HAP-1 (cell line): ENCODE results near the gene RAD18.
A peak's percentile ranks its signal among the peaks of the same experiment; 100 is the strongest.

ENCODE experiments used
- DNase-seq, 2 experiments: peaks; one replicate each; pipeline ENCODE4 v3.0.0-alpha.2; 2016 to 2020; ENCODE audit warnings: low spot score in 2 of 2
- H3K27me3 ChIP-seq: fragments of 250-450 bp; sonication (Bioruptor Pico); 2 replicates; pipeline ENCODE4 v1.5.1; 2020; ENCODE audit warnings: low read depth, mild to moderate bottlenecking, moderate library complexity
- H3K36me3 ChIP-seq: fragments of 250-450 bp; sonication (Bioruptor Pico); replicated peaks from 2 replicates; pipeline ENCODE4 v1.5.1; 2020; ENCODE audit warnings: mild to moderate bottlenecking
- H3K4me1 ChIP-seq: fragments of 250-450 bp; sonication (Bioruptor Pico); 2 replicates; pipeline ENCODE4 v1.5.1; 2020; ENCODE audit warnings: mild to moderate bottlenecking
- H3K4me3 ChIP-seq: fragments of 250-450 bp; sonication (Bioruptor Pico); 2 replicates; pipeline ENCODE4 v1.5.1; 2020; ENCODE audit warnings: mild to moderate bottlenecking, moderate library complexity
- H3K9me3 ChIP-seq: fragments of 250-450 bp; sonication (Bioruptor Pico); 2 replicates; pipeline ENCODE4 v1.5.1; 2020; ENCODE audit warnings: mild to moderate bottlenecking, moderate library complexity
- in situ Hi-C: fragments of 300-500 bp; cut with MboI; formaldehyde crosslinking; loops from 3 replicates; pipeline ENCODE4 v1.14.3; 2020; ENCODE audit warnings: low sequenced_read_pairs, inconsistent platforms, mixed read lengths

Gene RAD18

GRCh38 chr3:8937064-8938020 lies 25.9 kb downstream of the RAD18 start:
- Histone ChIP-seq H3K4me3 (no peak overlapping the region), H3K4me1 (no peaks in the 10 kb centered on the region)

DNA sequence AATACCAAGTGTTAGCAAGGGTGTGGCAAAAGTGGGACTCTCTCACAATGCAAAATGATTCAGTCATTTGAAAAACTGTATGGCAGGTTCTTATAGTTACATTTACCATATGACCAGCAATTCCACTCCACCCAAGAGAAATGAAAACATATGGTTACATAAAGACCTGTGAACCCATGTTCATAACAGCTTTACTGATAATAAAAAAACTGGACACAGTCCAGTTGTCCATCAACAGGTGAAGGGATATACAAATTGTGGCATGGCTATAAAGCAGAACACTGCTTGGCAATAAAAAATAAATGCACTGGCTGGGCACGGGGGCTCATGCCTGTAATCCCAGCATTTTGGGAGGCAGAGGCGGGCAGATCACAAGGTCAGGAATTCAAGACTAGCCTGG lies 30.8 kb downstream of the RAD18 start:
- Histone ChIP-seq H3K27me3 (no peaks in the 10 kb centered on the region), H3K36me3 (peaks cover 10% of the 10 kb centered on the region), H3K4me1 (no peaks in the 10 kb centered on the region), H3K4me3 (no peak overlapping the region), H3K9me3 (no peaks in the 10 kb centered on the region)
- DNase-seq, result no peak
- in situ Hi-C loops, result no loop called here

More at GRCh38 chr3:8937064-8938020, 25.9 kb downstream of the RAD18 start:
- no peaks in the 10 kb centered on the region for H3K9me3 ChIP-seq
- in situ Hi-C loops, result no loop called here
- H3K36me3 ChIP-seq, result peaks cover 41% of the 10 kb centered on the region
- no peak for DNase-seq
- no peaks in the 10 kb centered on the region for H3K27me3 ChIP-seq

DNA sequence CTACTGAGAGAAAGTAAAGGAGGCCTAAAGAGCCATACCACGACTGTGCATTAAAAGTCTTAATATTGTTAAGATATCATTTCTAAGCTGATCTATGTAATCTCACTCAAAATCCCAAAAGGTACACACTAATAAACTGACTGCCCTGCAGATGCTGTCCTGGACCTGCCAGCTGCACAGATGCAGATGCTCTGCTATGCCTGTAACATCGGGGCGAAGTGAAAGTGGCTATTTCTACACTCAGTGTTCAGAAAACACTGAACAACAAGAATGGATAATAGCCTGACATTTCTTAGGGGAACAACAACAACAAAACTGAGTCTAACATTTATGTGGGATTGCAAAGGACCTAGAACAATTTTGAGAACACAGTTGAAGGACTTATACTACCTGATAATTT lies 31.9 kb downstream of the RAD18 start:
- Histone ChIP-seq H3K36me3 (peaks cover 3% of the 10 kb centered on the region), H3K4me1 (no peaks in the 10 kb centered on the region), H3K4me3 (no peak overlapping the region), H3K9me3 (no peaks in the 10 kb centered on the region), H3K27me3 (no peaks in the 10 kb centered on the region)
- in situ Hi-C loops, result no loop called here
- DNase-seq, result no peak

DNA sequence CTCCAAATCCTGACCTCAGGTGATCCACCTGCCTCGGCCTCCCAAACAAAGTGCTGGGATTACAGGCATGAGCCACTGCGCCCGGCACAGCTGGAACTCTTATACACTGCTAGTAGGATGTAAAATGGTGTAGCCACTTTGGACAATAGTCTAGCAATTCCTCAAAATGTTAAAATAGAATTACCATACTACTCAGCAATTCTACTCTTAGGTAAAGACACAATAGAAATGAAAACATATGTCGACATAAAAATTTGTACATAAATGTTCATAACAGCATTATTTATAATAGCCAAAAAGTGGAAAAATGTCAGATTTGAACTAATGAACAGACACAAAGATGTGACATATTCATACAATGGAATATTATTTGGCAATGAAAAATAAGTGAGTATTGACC lies 33.4 kb downstream of the RAD18 start:
- DNase-seq, result no peak
- in situ Hi-C loops, result no loop called here
- peaks cover 3% of the 10 kb centered on the region for H3K36me3 ChIP-seq

GRCh38 chr3:8914491-8914890 lies 48.8 kb downstream of the RAD18 start:
- no peak overlapping the region for H3K4me3 ChIP-seq
- no peak for DNase-seq
- no peaks in the 10 kb centered on the region for H3K36me3 ChIP-seq
- H3K27me3 ChIP-seq, result no peaks in the 10 kb centered on the region
- peaks cover 7% of the 10 kb centered on the region; the same call in 1 of the 2 replicates for H3K4me1 ChIP-seq
- in situ Hi-C loops, result no loop called here
- no peaks in the 10 kb centered on the region for H3K9me3 ChIP-seq

More for the DNA sequence above, 33.4 kb downstream of the RAD18 start:
- H3K27me3 ChIP-seq, result no peaks in the 10 kb centered on the region
- no peaks in the 10 kb centered on the region for H3K9me3 ChIP-seq
- H3K4me3 ChIP-seq, result no peak overlapping the region
- no peaks in the 10 kb centered on the region for H3K4me1 ChIP-seq

DNA sequence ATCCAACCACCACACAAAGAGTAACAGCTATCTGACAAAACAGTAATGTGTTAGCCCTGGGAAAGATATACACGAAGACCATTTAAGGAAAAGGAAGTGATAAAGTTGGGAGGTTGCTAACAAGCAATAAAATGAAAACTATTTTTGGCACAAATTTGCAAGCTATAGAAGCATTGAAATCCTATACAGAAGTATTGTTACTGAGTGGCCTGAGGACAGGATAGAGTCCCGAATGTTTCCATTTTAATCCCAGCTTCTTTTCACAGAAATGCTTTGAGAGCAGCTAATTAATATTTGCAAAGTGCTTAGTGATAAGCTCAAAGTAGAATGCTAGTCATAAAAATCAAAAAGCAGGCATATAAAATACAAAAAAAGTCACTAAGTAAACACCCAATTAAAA lies 51.5 kb downstream of the RAD18 start:
- in situ Hi-C loops, result no loop called here
- H3K4me3 ChIP-seq, result no peak overlapping the region
- DNase-seq, result peak in 1 of 2 experiments; percentile 93
- peaks cover 7% of the 10 kb centered on the region; the same call in 1 of the 2 replicates for H3K4me1 ChIP-seq
- no peaks in the 10 kb centered on the region for H3K27me3 ChIP-seq
- peaks cover 6% of the 10 kb centered on the region; the same call in 1 of the 2 replicates for H3K36me3 ChIP-seq
- no peaks in the 10 kb centered on the region for H3K9me3 ChIP-seq

DNA sequence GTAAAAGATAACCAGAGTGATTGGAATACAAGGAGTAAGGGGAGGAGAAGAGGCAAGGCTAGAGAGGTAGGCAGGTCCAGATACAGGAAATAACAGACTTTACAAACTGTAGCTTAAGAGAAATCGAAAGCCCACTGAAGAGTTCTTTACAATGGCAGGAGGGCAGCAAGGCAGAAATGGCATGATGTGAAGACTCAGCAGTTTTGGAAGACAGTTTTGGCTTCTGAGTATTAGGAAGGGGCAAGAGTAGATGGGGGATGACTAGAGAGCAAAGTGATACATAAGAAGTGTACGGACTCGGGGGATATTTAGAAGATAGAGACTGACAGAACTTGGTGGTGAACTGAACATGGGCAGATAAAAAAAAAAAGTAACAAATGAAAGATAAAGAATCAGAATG lies 54.1 kb downstream of the RAD18 start:
- no peak for DNase-seq
- Histone ChIP-seq H3K4me1 (peaks cover 11% of the 10 kb centered on the region), H3K4me3 (no peak overlapping the region), H3K9me3 (no peaks in the 10 kb centered on the region), H3K36me3 (peaks cover 6% of the 10 kb centered on the region; the same call in 1 of the 2 replicates), H3K27me3 (no peaks in the 10 kb centered on the region)
- in situ Hi-C loops, result no loop called here

DNA sequence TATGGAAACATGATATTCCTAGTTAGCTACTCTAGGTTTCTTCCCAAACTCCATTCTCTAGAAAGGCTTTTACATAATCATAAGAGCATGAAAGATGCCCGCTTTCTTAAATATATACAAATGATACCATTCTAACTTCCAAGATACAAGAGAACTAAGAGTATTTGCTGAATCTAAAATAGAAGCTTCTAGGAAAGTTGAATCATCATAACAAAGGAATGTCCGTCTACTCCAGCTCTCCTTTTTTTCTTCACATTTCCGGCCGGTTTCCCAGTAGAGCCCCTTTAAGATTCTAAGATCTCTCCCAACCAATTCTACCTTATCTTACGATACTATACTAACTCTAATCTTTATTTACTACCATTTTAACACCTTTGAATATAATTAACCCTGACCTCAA lies 60.1 kb downstream of the RAD18 start:
- peaks cover 8% of the 10 kb centered on the region for H3K36me3 ChIP-seq

GRCh38 chr3:8900869-8901268 lies 62.4 kb downstream of the RAD18 start:
- Histone ChIP-seq H3K9me3 (no peaks in the 10 kb centered on the region), H3K4me3 (no peak overlapping the region), H3K27me3 (no peaks in the 10 kb centered on the region), H3K36me3 (peaks cover 9% of the 10 kb centered on the region), H3K4me1 (peaks cover 13% of the 10 kb centered on the region)
- in situ Hi-C loops, result no loop called here
- DNase-seq, result no peak

More for the DNA sequence above, 60.1 kb downstream of the RAD18 start:
- no peak for DNase-seq
- in situ Hi-C loops, result no loop called here
- H3K27me3 ChIP-seq, result no peaks in the 10 kb centered on the region
- no peaks in the 10 kb centered on the region for H3K9me3 ChIP-seq
- peaks cover 13% of the 10 kb centered on the region for H3K4me1 ChIP-seq
- H3K4me3 ChIP-seq, result no peak overlapping the region

- H3K36me3 ChIP-seq, result peaks cover 9% of the 10 kb centered on the region
Measured at GRCh38 chr3:8899876-8900460, 63.3 kb downstream of the RAD18 start.

GRCh38 chr3:8895829-8896228 lies 67.4 kb downstream of the RAD18 start:
- peaks cover 3% of the 10 kb centered on the region; the same call in 1 of the 2 replicates for H3K4me1 ChIP-seq
- DNase-seq, result no peak
- no peaks in the 10 kb centered on the region for H3K9me3 ChIP-seq
- in situ Hi-C loops, result no loop called here
- H3K36me3 ChIP-seq, result peaks cover 9% of the 10 kb centered on the region
- H3K27me3 ChIP-seq, result no peaks in the 10 kb centered on the region
- H3K4me3 ChIP-seq, result no peak overlapping the region

More at GRCh38 chr3:8899876-8900460, 63.3 kb downstream of the RAD18 start:
- no peak for DNase-seq
- Histone ChIP-seq H3K4me3 (no peak overlapping the region), H3K9me3 (no peaks in the 10 kb centered on the region), H3K27me3 (no peaks in the 10 kb centered on the region), H3K4me1 (peaks cover 13% of the 10 kb centered on the region)
- in situ Hi-C loops, result no loop called here

GRCh38 chr3:8893001-8893400 lies 70.3 kb downstream of the RAD18 start:
- Histone ChIP-seq H3K27me3 (no peaks in the 10 kb centered on the region), H3K9me3 (no peaks in the 10 kb centered on the region), H3K36me3 (peaks cover 15% of the 10 kb centered on the region), H3K4me3 (no peak overlapping the region), H3K4me1 (no peaks in the 10 kb centered on the region)
- DNase-seq, result no peak
- in situ Hi-C loops, result no loop called here

GRCh38 chr3:8891774-8892173 lies 71.5 kb downstream of the RAD18 start:
- H3K36me3 ChIP-seq, result peaks cover 13% of the 10 kb centered on the region
- in situ Hi-C loops, result no loop called here
- no peaks in the 10 kb centered on the region for H3K27me3 ChIP-seq
- H3K4me1 ChIP-seq, result no peaks in the 10 kb centered on the region
- H3K9me3 ChIP-seq, result no peaks in the 10 kb centered on the region
- H3K4me3 ChIP-seq, result no peak overlapping the region
- no peak for DNase-seq

- DNase-seq, result no peak
- no peak overlapping the region for H3K4me3 ChIP-seq
- H3K4me1 ChIP-seq, result no peaks in the 10 kb centered on the region
- H3K9me3 ChIP-seq, result no peaks in the 10 kb centered on the region
- in situ Hi-C loops, result no loop called here
- H3K36me3 ChIP-seq, result peaks cover 15% of the 10 kb centered on the region
- H3K27me3 ChIP-seq, result no peaks in the 10 kb centered on the region
Measured at GRCh38 chr3:8891303-8891702, 72.0 kb downstream of the RAD18 start.
